Lung microvascular endothelial cell (primary cell): ENCODE data around the gene SLC22A23. TPM values are rescaled to one million over a fixed set of nuclear protein-coding genes. Genes with fewer than 3 reads are reported as not detected.
A peak's percentile ranks its signal among the peaks of the same experiment; 100 is the strongest.

ENCODE experiments used
- DNase-seq, 2 donors: peaks; one replicate each; pipeline versions ENCODE4 v3.0.0 to v3.0.0-alpha.2; 2010; ENCODE audit warnings: low read depth in 2 of 2
- total RNA-seq: library from RNA; depleted of rRNA; stranded (reverse); fragments of >200 nt; gene quantifications from 2 replicates; pipeline ENCODE4 v1.2.1, GENCODE V29; 2014

The SLC22A23 gene
- total RNA-seq, 1 donor from 2014 or later, result 59.3 TPM

DNA sequence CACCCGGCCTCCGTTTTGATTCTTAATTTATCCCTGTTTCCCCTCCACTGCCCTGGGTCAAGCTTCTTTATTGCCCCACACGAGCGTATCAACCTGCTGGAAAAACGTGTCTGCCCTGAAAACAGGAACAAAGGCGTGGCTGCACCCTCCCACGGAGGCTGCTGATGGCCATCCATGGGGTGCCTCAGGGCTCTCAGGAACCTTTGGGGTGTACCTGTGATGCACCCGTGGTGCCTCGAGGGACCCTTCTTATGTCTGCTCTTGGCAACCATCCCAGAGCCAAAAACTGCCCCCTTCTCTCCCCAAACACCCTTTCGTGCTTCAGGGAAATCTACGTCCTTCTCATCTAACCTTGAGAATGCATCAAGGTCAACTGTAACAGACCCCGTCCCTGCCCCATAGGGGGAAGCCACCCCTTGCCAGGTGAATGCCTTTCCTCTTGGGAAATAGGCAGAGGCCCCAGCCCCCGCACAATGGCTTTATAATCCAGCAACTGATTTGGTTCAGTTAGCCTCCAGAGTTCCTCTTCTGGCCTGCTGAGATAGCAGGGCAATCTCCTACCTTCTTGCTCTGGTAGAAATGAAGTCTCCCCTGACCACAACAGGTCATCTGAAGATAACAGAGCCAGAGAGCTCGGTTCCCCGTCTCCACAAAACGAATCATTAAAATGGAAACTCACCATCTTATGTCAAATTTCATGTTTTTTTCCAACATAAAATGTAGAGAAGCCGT is 168.7 kb downstream of the SLC22A23 start:
- DNase-seq, result no peak

DNA sequence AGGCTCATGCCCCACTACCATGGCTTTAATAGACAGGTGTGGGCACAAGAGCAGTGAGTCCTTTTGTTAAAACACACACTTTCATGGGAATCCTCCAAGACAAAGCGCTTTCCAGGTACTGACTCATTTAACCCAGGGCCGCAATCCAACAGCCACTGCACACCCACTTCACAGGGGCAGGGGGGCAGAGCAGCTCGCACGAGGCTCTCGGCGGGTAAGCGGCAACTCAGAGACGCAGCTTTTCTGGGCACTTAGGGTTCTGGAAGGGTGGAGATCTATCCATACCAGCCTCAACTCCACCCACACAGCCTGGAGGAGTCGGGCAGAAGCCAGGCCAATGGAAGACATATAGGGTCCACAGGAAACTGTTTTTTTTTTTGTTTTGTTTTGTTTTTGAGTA is 169.5 kb downstream of the SLC22A23 start:
- DNase-seq, result peak in 1 of 2 donors; percentile 20

DNA sequence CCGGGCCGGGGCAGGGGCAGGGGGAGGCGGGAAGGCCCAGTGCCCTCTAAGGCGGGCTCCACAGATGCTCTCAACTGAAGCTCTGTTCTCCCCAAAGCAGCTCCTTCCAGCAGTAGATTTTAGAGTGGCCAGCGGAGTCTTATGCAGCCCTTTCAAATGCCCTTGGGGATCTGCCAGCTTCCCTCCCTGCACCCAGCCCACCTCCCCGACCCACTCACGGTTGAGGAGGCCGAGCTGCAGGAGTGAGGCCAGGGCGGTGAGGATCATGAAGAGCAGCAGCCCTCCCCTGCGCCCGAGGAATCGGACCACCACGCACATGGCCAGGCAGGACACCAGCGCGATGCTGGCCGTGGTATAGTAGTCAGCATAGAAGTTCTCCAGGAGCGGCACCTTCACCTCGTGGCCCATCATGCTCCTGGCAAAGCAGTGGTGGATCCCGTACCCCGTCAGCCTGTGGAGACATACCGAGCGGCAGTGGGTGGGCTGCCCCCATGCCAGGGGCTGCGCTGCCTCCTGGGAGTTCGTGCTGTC is 170.1 kb downstream of the SLC22A23 start:
- no peak for DNase-seq

DNA sequence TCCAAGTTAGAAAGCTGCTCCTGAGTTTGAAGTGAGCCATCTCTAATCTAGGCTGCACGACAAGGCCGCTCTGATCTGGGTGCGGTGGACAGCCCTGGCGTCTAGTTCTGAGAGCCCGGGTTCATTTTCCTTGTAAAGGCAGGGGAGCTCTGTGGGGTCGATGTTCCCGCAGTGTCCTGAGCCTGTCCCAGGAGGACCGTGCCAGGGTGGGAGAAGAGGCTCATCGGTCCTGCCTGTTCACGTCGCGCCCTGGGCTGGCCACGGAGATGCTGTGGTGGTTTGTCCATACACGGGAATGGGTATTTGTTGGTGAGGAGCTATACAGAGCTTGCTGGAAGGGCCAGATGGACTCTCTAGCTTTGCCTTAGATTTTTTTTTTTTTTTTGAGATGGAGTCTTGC is 171.1 kb downstream of the SLC22A23 start:
- no peak for DNase-seq

DNA sequence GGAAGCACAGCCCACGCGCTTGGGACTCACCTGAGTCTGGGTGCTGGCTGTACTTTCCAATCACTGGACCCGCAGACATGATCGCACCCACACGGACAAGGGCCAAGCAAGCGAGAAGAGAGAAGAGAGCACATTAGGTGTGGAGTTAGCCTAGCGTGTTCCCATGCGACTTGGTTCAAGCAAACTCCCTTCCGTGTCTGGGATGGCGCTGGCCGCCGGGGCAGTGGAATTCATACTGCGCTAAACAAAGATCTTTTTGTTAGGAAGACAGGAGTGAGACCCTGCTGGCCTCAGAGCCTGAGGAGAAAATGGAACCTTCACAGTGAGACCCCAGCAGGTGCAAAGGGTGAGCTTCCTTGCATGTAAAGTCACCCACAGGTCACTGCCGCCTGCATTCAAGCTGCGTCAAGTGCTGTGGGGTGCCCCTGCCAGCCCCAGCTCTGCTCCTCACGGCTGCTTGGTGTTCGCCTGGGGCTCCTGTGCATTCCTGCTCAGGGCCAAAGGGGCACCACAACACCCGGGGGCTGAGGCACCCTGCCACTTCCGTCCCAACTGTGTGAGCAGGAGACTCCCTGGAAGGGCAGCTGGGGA is 171.7 kb downstream of the SLC22A23 start:
- DNase-seq, result no peak

DNA sequence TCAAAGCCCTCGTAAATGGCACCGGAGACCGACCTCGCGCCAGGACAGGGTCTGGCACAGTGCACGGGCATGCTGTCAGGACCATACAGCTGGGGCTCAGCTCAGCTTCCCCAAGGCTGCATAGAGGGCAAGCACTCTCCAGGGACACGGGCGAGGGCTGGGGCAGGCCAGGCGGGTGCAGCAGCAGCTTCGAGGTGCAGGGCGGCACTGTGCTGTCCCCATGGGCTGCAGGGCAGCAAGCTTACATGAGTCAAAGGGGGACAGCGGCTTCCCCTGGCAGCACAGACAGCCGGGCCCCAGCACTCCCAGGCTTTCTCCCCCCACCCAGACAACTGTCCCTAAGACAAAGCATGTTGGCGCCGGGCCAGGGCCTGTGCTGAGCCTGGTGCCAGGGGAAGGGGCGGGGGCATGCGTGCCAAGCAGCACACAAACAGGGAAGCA is 172.4 kb downstream of the SLC22A23 start:
- no peak for DNase-seq

DNA sequence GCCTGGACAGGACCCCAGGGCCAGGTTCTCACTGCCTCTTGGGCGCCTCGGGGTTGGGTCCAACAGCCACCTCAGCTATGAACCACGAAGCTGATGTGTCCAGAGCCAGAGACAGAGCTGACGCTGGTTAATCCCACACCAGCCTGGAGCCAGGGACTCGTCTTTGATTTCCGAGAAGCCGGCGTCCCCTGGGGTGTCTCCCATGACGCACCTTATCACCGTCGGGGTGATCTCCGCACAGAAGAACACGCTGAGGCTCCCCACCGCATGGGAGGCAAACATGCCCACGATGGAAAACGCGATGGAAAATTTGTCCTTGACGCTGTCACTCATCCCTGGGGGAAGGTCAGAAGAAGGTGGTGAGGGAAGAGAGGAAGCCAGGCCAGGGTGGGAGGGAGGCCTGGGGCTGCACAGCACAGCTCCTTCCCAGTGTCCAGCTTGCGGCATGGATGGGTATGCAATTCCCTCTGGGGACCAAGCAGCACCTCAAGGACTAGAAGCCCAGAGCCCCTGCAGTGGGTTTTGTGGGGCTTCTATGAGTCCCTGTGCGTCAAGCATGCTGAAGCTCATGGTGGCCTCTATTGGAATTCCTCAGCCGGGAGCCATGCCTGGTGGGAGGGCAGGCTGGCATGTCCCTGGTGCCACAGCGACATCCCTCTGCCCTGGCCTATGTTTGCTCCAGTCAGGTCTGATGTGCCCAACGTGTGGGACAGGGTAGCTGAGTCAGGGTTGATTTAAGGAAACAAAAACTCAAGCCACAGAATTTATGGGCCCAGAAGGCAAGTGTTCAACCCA is 173.0 kb downstream of the SLC22A23 start:
- no peak for DNase-seq

DNA sequence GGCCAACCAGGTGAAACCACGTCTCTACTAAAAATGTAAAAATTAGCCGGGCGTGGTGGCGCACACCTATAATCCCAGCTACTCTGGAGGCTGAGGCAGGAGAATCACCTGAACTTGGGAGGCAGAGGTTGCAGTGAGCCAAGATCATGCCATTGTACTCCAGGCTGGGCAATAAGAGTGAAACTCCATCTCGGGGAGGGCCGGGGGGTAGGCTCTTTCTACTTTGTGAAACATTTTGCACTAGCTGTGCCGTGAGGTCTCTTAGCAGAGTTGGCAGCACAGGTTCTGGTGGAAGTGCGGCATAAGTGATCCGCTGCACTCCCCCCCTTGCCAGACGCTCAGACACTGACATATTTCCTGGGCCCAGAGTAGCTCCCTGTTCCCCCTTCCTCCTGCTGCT is 173.6 kb downstream of the SLC22A23 start:
- DNase-seq, result no peak

DNA sequence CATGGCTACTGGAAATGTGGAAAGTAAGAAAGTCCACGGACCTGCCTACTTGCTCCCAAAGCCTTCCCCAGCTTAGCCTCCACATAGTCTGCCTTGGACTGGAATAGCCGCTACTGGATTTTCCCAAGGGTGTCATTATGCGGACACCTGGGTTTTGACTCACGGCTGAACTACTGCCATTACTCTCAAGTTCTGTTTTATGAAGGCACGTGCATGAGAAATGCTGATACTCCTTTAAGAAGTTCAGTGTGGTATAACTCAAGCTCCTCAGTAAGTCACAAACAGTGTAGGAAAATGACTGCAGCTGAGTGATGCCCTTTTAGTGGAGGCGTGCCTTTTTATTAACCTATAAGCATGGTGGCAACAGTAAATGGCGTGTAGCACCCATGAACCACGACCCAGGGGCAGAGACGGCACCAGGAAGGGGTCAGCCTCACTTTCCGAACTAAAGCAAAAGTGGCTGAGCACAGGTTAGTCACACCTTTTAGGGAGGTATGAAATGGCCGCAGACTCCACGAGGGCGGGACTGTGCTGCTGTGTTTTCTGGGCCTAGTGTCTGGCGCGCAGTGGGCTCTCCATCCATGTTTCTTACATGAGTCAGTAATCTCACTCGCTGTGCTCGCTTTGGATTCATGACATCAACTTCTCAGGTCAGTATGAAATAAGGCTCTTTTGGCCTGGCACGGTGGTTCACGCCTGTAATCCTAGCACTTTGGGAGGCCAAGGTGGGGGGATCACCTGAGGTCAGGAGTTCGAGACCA is 174.2 kb downstream of the SLC22A23 start:
- DNase-seq, result no peak

DNA sequence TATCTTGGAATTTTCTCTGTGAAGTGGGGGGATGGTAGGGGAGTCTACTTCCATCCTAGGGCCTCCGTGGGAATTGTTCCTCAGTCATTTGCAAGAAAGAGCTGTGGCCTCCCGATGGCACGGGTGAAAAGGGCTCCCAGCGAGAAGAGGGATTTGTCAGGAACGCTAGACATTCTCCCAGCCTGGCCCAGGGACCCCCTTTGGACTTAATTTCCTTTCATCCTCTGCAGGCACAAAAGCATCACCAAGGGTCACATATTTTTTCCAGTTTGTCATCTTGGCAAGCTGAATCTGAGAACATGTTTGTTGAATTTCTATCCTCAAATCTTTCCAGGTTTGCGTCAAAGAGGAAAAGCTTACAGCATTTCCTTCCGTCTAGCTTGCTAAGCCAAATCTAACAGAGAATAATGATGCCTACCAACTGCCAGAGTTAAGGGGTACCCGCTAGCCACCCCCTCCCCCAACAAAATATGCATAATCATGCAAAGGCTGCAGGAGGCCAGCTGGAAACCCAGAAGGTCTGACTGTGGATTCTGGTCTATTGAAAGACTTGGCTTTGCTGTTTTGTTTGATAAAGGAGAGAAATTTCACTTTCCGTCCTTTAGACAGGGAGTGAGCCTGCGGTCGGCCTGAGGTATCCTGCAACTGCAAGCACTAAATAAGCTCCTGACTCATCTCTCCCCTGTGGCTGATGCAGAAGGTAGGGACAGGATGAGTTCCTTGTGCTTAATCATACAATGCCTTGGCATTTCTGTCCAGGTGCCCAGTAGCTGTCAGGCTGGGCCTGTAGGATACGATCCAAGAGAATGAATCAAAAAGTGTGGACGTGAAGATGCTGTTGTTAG is 175.0 kb downstream of the SLC22A23 start:
- DNase-seq, result peak; percentile 93 to 95

DNA sequence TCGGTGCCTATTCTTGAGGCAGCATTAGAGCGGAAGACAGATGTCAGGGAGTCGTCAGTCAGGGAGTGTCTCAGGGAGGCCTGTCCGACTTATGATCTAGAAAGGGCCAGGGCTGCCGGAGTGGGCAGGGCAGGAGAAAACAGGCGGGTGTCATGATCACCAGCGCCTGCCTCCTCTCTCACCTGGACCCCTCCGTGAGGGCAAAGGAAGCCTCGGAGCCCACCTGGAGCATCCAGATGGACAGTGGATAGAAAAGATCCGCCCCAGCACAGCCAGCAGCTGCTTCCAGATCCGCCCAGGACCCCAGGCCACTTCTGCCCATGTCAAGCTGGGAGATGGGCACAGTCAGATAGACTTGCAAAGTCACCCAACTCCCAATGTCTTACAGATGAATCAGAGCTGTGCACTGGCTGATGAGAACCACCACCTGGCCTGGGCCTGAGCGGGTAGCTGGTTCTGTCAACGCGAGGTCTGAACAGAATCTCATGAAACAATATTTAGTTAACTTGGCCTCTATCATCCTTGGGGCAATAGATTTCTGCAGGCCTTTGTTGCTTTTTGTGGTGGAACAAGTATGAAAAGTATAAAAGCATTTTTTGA is 175.9 kb downstream of the SLC22A23 start:
- DNase-seq, result peak; percentile 29 to 40

DNA sequence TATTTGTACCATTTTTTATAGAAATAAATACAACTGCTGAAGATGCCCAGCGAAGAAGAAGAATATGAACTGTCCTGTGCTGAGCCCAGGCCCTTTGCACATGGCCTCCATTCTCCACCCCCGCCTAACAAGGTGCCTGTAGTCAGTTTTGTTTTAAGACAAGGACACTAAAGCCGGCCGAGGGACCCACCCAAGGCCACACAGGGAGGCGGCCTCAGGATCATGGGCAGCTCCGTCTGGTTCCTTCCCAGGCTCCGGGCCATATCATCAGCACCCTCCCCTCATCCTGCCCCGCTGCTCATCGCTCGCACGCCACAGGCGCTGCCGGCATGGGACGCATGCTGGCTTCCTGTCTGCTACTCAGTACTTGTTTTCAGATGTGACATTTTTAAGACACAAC is 176.8 kb downstream of the SLC22A23 start:
- no peak for DNase-seq

DNA sequence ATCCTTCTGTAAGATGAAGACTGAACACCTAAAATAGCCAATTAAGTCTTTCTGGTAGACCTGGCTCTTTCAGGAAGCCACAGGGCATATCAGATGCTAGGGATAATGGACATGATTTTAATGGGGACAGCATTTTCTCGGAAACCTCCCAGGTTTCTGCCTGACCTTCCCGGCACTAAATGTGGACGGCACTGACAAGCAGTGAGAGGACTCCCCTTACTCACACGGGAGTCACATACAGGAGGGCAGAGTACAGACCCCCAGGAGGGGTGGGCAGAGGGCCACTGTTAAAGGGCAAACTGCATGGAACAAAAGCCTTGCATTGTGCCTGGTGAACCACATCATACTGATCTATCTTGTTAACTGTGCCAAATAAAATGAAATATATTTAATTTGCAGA is 178.2 kb downstream of the SLC22A23 start:
- no peak for DNase-seq

DNA sequence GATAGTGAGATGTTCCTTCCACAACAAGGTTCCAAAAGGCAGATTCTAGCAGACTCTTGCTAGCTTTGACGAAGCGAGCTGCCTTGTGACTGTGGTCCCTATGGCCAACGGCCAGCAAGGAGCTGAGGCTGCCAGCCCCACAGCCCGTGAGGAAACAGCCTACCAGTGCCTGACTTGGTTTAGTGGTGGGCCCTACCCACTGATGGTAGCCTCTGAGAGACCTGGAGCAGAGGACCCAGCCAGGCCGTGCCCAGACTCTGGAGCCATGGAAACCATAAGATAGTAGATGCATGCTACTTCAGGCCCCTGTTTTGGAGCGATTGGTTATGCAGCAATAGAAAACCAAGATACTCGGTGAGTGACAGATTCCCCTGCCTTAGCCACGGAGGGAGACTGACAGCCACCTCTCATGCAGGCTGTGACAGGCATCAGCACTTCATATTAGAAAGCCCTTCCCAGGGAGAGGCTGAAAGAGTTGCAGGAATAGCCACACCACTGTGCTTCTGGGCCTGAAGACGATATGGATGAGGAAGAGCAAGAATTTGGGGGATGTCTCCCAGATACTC is 178.9 kb downstream of the SLC22A23 start:
- no peak for DNase-seq

DNA sequence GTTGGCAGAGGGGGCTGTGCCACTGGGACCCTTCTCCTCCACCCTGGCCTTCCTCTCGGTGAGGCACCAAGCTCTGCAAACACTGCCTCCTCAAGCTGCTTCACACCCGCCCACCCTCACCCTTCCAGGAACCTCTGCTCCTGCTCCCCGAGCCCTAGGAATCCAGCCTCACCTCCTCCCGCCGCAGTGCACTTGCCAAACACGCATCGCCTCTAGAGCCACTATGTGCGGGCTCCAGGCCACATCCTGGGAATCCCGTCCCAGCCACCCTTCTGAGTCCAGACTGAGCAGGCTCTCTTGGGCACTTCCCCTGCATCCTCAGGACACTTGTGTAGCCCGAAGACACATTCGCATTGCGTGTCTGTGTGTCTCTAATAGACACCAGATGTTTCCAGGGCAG is 179.6 kb downstream of the SLC22A23 start:
- no peak for DNase-seq

DNA sequence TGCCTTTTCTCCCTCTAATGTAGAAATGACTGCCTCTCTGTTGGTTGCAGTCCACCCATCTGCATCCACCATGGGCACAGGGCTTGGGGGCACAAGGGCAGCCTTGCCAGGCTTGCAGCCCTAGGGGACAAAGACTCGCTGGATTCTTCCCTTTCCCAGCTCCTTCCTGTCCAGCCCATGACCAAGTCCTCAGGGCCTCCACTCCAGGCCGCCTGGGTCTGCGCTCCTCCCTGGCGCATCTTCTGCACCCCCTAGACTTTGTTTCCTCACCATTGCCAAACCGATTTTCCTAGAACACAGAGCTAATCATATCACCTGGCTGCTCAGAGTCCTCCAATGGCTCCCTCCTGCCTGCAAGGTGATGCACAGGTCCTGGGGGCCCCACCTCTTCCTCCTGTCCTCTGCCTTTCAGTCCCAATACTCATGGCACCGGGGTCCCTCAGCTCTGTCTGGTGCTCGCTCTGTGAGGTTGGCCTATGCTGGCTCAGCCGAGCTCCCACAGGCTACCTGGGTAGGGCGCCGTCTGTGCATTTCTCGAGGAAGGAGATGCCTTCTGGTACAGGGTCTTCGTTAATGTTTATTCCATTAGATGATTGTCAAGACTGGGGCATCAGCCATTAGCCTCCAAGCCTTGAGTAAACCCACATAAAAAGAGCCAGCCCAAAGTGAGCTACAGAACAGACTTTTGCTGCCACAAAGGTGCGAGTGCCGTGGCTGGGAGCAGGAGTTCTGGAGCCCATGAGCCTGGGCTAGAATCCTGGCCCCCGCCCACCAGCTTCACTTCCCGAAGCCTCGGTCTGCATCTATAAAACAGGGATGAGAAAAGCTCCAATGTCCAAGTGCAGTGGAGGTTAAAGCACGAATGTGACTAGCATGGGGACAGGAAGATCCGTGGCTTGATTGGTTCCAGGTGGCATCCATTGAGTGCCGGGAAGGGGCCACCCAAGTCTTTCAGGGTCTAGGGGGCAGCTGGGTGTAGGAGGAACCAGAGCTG is 180.4 kb downstream of the SLC22A23 start:
- DNase-seq, result no peak

DNA sequence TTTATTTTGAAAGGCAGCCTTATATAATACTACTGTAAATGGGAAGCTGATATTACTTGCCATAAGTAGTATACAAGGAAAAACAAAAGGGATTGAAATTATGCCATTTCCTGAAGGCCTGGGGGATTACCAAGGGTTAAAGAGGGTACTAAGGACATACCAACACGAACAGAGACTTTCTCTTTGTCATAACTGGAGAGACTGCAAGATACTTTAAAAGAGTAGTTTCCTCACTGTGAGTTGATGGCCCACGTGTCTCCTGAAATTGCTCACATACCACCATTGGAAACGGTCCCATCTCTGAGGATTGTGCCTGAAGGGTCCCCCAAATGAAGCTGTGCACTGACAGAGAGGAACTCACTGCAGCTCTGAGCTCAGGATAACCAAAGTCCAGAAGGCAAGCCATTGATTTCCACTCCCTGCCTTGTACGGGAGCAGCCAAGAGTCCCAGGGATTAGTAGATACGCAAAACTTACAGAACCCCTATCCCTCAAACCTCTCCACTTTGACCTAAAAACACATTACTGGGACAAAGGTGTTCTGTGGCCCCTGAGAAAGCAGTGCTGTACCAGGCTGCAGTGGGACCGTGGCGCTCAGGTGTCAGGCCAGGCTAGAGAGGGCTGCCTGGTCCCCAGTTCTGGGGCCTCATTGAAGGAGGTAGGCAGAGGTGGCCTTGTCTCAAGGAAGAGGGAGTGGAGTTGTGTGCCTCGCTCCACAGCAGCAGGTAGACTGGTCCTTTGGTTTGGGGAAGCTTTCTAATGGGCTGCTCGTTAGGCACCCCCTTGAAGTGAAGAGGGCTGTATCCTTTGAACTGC is 182.9 kb downstream of the SLC22A23 start:
- DNase-seq, result no peak
